ENCODE results near the gene CTDSPL.

Gene CTDSPL

DNA sequence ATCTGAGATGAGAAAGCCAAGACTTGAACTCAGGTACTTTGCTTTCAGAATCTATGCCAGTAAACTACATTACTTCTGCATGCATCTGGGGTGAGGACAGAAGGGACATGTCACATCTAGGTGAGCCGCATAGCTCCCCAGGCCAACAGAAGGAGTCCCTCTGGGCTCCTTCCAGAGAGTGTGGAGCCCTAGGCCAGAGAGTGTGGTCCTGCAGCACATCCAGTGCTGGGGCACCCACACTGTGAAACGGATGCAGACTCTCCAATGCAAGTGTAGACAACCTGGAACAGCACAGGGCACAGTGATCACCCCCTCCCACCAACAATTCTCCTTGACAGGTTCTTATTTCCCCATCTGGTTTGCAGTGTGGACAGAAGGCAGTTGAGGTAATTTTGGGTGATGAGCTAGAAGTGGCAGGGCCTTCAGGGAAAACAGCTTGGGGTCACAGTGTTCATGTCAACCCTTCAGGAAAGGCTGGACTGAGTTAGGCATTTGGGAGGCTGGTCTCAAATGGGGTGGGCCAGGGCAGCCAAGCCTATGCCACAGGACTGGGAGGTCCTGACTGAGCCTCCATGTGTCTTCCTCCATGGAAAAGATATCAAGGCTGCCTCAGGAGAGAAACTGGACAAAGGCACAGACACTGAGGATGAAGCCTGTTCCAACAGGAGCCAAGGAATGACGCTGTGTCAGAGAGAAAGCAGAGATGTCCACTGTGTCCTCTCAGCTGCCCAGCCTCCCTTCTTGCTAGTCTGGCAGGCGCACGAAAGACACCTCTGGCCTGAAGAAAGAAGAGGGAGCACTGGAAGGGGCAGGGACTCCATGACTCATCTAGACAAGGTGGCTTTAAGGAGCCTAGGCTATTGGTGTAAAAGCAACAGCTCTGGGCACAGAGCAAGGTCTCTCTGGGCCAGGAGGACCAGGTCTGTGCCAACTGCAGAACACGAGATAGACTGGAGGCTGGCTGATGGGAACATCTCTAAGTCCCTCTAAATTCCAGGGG is 166.1 kb downstream of the CTDSPL start:
- H3K27me3 ChIP-seq (ENCODE audit: control insufficient read depth in 3 of 3, insufficient read depth in 3 of 3, low read depth in 1 of 3, low read length in 3 of 3): peaks cover 0 to 18% (median 17%) of the 10 kb centered on the region in 3 experiments
- H3K36me3 ChIP-seq (replicated peaks in 1 of 2; ENCODE audit: control insufficient read depth in 2 of 2, insufficient read depth in 2 of 2, low read length in 2 of 2): peaks cover 3 to 53% of the 10 kb centered on the region in 2 donors
- H2AK5ac ChIP-seq (ENCODE audit: low read depth, low read length): peak overlapping the region; percentile 22
- H3K23ac ChIP-seq (ENCODE audit: low read depth, low read length, poor library complexity): peak overlapping the region; percentile 1
- H2BK12ac ChIP-seq (ENCODE audit: low read length): no peak overlapping the region
- peak overlapping the region in 1 of 2 donors; percentile 96 for H3K4me3 ChIP-seq (ENCODE audit: low read length in 2 of 2)
- no CpG with 5 or more reads among the region's 6 CpGs for WGBS, 2 donors (ENCODE audit: extremely low coverage in 2 of 2, insufficient read length in 2 of 2, insufficient replicate concordance in 1 of 2)
- no peak overlapping the region for H4K8ac ChIP-seq (ENCODE audit: low read depth, low read length)
- no peak overlapping the region for H3K18ac ChIP-seq (ENCODE audit: low read length)
- peaks cover 8% of the 10 kb centered on the region for H3K79me1 ChIP-seq (ENCODE audit: low read depth, low read length)
- no peak overlapping the region for H3K27ac ChIP-seq (replicated peaks; ENCODE audit: low read length)
- H3K4me1 ChIP-seq (ENCODE audit: control insufficient read depth in 2 of 2, insufficient read depth in 1 of 2, low read depth in 1 of 2, low read length in 2 of 2): peaks cover 16 to 19% of the 10 kb centered on the region in 2 donors
- H4K91ac ChIP-seq (ENCODE audit: low read depth, low read length, poor library complexity): no peak overlapping the region
- peak overlapping the region; percentile 34 for H3K9ac ChIP-seq (ENCODE audit: low read depth, low read length, poor library complexity)
- DNase-seq (ENCODE audit: low spot score): no peak
- peak overlapping the region; percentile 69 for H3K4me2 ChIP-seq (ENCODE audit: insufficient read depth, low read length, poor library complexity, severe bottlenecking)
- no peaks in the 10 kb centered on the region for H3K9me3 ChIP-seq (replicated peaks in 1 of 2; ENCODE audit: control insufficient read depth in 2 of 2, insufficient read depth in 1 of 2, low read depth in 1 of 2, low read length in 2 of 2)
- H3K14ac ChIP-seq (ENCODE audit: low read length): no peak overlapping the region
- no peak overlapping the region for H2BK5ac ChIP-seq (ENCODE audit: low read length)
- no peak overlapping the region for H2BK15ac ChIP-seq (ENCODE audit: low read length)
- no peak overlapping the region for H2BK120ac ChIP-seq (ENCODE audit: low read depth, low read length)
- no peak overlapping the region for H2AFZ ChIP-seq (ENCODE audit: low read length)
- no peak overlapping the region for H3K4ac ChIP-seq (ENCODE audit: low read length)

DNA sequence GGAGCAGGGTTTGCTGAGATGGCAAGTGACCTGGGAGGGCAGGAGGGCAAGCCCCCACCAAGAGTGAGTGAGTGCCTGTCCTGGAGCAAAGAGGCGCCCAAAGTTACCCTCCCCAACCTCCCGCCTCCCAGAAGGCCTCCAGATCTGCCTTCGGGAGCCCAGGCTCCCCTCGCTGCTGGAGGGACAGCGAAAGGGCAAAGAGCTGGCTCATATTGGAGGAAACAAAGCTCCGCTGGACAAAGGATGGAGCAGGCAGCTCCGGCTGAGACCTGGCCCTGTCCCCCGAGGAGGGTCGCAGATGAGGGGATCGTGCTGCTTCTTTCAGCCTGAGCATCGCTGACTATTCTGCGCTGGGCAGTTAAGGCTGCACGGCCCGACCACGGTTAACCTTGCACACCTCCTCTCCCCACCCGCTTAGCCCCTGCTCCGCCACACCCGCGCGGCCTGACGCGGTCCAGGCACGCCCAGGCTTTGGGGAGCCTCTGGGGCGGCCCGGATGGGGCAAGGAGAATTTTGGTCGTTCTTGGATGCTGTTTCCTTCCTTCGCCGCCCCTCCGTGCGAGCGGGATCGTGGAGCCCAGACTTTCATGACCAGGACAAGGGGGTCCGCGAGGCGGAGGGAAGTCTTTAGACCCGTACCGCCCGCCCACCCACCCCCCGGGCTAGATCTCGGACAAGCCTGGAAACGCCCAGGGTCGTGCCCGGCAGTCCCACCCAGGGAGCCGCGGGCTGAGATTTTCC is 167.1 kb downstream of the CTDSPL start:
- peak; percentile 31 for DNase-seq (ENCODE audit: low spot score)
- Histone ChIP-seq H3K27me3 (ENCODE audit: control insufficient read depth in 3 of 3, insufficient read depth in 3 of 3, low read depth in 1 of 3, low read length in 3 of 3) (peaks cover 0 to 18% (median 17%) of the 10 kb centered on the region in 3 experiments), H4K8ac (ENCODE audit: low read depth, low read length) (no peak overlapping the region), H4K91ac (ENCODE audit: low read depth, low read length, poor library complexity) (no peak overlapping the region), H3K18ac (ENCODE audit: low read length) (peak overlapping the region; percentile 84), H3K27ac (replicated peaks; ENCODE audit: low read length) (no peak overlapping the region), H3K9me3 (replicated peaks in 1 of 2; ENCODE audit: control insufficient read depth in 2 of 2, insufficient read depth in 1 of 2, low read depth in 1 of 2, low read length in 2 of 2) (no peaks in the 10 kb centered on the region), H2BK5ac (ENCODE audit: low read length) (peak overlapping the region; percentile 84), H2BK15ac (ENCODE audit: low read length) (peak overlapping the region; percentile 19), H3K4ac (ENCODE audit: low read length) (no peak overlapping the region), H3K4me3 (ENCODE audit: low read length in 2 of 2) (peak overlapping the region; percentile 96 to 97), H3K36me3 (replicated peaks in 1 of 2; ENCODE audit: control insufficient read depth in 2 of 2, insufficient read depth in 2 of 2, low read length in 2 of 2) (peaks cover 3 to 43% of the 10 kb centered on the region in 2 donors), H2AK5ac (ENCODE audit: low read depth, low read length) (peak overlapping the region; percentile 51), H3K4me1 (ENCODE audit: control insufficient read depth in 2 of 2, insufficient read depth in 1 of 2, low read depth in 1 of 2, low read length in 2 of 2) (peaks cover 13 to 17% of the 10 kb centered on the region in 2 donors), H3K23ac (ENCODE audit: low read depth, low read length, poor library complexity) (no peak overlapping the region), H2BK120ac (ENCODE audit: low read depth, low read length) (no peak overlapping the region), H2BK12ac (ENCODE audit: low read length) (no peak overlapping the region), H2AFZ (ENCODE audit: low read length) (peak overlapping the region; percentile 84), H3K9ac (ENCODE audit: low read depth, low read length, poor library complexity) (peak overlapping the region; percentile 94), H3K14ac (ENCODE audit: low read length) (peak overlapping the region; percentile 77), H3K79me1 (ENCODE audit: low read depth, low read length) (peaks cover 5% of the 10 kb centered on the region), H3K4me2 (ENCODE audit: insufficient read depth, low read length, poor library complexity, severe bottlenecking) (peak overlapping the region; percentile 69)
- WGBS, 2 donors (ENCODE audit: extremely low coverage in 2 of 2, insufficient read length in 2 of 2, insufficient replicate concordance in 1 of 2): no CpG with 5 or more reads among the region's 45 CpGs

GRCh38 chr3:38029400-38030125 is 167.9 kb downstream of the CTDSPL start, which contains the start of gene PLCD1:
PLCD1 (minus strand) TSS chr3:38029642; CDS start chr3:38029539, 103 bp downstream.
- Histone ChIP-seq H4K91ac (ENCODE audit: low read depth, low read length, poor library complexity) (no peak within 1 kb of the TSS), H2BK15ac (ENCODE audit: low read length) (peak within 1 kb of the TSS; percentile 53), H3K9ac (ENCODE audit: low read depth, low read length, poor library complexity) (peak within 1 kb of the TSS; percentile 94), H3K27me3 (ENCODE audit: control insufficient read depth in 3 of 3, insufficient read depth in 3 of 3, low read depth in 1 of 3, low read length in 3 of 3) (peaks cover 0 to 18% (median 17%) of the 10 kb centered on the region in 3 experiments), H3K79me1 (ENCODE audit: low read depth, low read length) (peaks cover 5% of the 10 kb centered on the region), H3K36me3 (replicated peaks in 1 of 2; ENCODE audit: control insufficient read depth in 2 of 2, insufficient read depth in 2 of 2, low read length in 2 of 2) (peaks cover 3 to 35% of the 10 kb centered on the region in 2 donors), H2AFZ (ENCODE audit: low read length) (peak within 1 kb of the TSS; percentile 84), H3K14ac (ENCODE audit: low read length) (peak within 1 kb of the TSS; percentile 95), H3K4me3 (ENCODE audit: low read length in 2 of 2) (peak within 1 kb of the TSS; percentile 96 to 97), H3K4me1 (ENCODE audit: control insufficient read depth in 2 of 2, insufficient read depth in 1 of 2, low read depth in 1 of 2, low read length in 2 of 2) (peaks cover 11 to 17% of the 10 kb centered on the region in 2 donors), H2BK5ac (ENCODE audit: low read length) (peak within 1 kb of the TSS; percentile 84), H3K27ac (replicated peaks; ENCODE audit: low read length) (no peak within 1 kb of the TSS), H3K4me2 (ENCODE audit: insufficient read depth, low read length, poor library complexity, severe bottlenecking) (peak within 1 kb of the TSS; percentile 73), H3K23ac (ENCODE audit: low read depth, low read length, poor library complexity) (peak within 1 kb of the TSS; percentile 68), H2BK120ac (ENCODE audit: low read depth, low read length) (peak within 1 kb of the TSS; percentile 38), H3K9me3 (replicated peaks in 1 of 2; ENCODE audit: control insufficient read depth in 2 of 2, insufficient read depth in 1 of 2, low read depth in 1 of 2, low read length in 2 of 2) (no peaks in the 10 kb centered on the region), H3K4ac (ENCODE audit: low read length) (peak within 1 kb of the TSS; percentile 58), H3K18ac (ENCODE audit: low read length) (peak within 1 kb of the TSS; percentile 93), H4K8ac (ENCODE audit: low read depth, low read length) (no peak within 1 kb of the TSS), H2AK5ac (ENCODE audit: low read depth, low read length) (peak within 1 kb of the TSS; percentile 91), H2BK12ac (ENCODE audit: low read length) (peak within 1 kb of the TSS; percentile 61)
- WGBS, 2 donors (ENCODE audit: extremely low coverage in 2 of 2, insufficient read length in 2 of 2, insufficient replicate concordance in 1 of 2): no CpG with 5 or more reads among the region's 75 CpGs
- peak; percentile 81 for DNase-seq (ENCODE audit: low spot score)

Measured in neuronal stem cell (in vitro differentiated cells).